Left renal cortex interstitium (tissue), 4 donors: ENCODE results near the gene LY6G5C. TPM values are rescaled to one million over a fixed set of nuclear protein-coding genes. Genes with fewer than 3 reads are reported as not detected.

ENCODE experiments used
- DNase-seq, 4 donors: peaks; one replicate each; pipeline ENCODE4 v3.0.0-alpha.2; 2013; ENCODE audit warnings: low read depth in 4 of 4, low spot score in 2 of 4, missing footprints in 1 of 4
- polyA plus RNA-seq, 4 donors: library from polyadenylated mRNA; unstranded; fragments of 120-200 nt; gene quantifications; one replicate each; pipeline ENCODE4 v1.2.1, GENCODE V29; 2013; ENCODE audit not compliant: insufficient read length in 4 of 4

Gene LY6G5C
- polyA plus RNA-seq, 4 donors, result 2.4 to 5.6 (median 3.0) TPM

GRCh38 chr6:31663961-31664789, 16.7 kb downstream of the LY6G5C start:
- DNase-seq, result no peak

GRCh38 chr6:31663126-31663960, 17.5 kb downstream of the LY6G5C start:
- DNase-seq, result no peak

DNA sequence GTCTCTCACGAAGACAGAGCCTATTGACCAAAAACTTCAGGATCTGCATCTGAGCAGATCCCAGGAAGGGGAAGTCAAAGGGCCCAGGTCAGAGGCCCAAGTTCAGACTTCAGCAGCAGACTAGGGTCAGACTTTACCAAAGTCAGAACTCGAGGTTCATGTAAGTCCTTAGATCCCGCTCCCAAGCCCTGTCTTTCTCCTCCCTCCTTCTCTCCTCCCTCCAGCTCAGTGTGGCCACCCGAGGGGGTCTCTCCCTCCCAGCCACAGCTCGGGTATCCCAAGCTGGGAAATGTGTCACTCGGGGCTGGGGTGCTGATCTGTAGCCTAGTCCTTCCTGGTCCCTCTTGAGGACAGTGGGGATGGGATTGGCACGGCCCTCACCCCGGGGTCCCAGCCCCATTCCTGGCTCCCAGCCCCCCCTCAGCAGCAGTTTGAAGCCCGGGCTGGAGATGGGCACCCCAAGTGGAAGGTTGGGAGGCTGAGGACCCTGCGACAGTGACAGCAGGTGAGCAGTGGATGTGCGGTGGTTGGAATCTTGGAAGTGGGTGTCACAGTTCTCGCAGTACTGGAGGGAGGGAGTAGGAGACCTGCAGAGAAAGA, 18.6 kb downstream of the LY6G5C start:
- no peak for DNase-seq

DNA sequence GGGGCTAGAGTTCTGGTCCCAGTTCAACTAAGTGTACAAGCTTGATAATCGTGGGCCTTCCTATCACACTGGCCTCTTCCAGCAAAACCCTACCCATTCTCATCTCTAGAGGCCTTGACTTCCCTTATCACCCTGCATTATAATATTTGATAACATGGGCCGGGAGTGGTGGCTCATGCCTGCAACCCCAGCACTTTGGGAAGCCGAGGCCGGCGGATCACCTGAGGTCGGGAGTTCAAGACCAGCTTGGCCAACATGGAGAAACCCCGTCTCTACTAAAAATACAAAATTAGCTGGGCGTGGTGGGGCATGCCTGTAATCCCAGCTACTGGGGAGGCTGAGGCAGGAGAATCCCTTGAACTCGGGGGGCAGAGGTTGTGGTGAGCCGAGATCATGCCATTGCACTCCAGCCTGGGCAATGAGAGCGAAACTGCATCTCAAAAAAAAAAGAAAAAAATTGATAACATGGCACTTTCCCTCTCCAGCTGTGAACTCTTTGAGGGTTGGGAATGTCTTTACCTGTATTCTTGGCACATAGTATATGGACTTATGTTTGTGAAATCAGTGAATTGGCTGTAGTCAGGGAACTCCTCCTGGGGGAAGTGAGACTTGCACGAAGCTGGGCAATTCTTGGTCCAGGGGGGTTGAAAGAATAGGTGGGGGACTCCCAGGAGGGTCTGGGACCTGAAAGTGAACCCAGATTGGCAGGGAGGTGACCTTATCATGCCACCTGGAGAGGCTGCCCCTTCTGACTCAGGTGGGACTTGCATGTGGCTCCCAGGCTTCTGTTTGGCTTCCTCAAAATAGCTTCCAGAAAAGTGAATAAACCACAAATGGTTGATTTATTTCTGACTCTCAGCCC, 19.4 kb downstream of the LY6G5C start:
- no peak for DNase-seq

GRCh38 chr6:31660381-31661261, 20.2 kb downstream of the LY6G5C start, which contains the start of gene C6orf47:
Gene C6orf47, minus strand, starts transcription at chr6:31660778. Its CDS starts 831 bp downstream, at chr6:31659947.
- peak in 3 of 4 donors; percentile 65 to 80 (median 76) for DNase-seq

DNA sequence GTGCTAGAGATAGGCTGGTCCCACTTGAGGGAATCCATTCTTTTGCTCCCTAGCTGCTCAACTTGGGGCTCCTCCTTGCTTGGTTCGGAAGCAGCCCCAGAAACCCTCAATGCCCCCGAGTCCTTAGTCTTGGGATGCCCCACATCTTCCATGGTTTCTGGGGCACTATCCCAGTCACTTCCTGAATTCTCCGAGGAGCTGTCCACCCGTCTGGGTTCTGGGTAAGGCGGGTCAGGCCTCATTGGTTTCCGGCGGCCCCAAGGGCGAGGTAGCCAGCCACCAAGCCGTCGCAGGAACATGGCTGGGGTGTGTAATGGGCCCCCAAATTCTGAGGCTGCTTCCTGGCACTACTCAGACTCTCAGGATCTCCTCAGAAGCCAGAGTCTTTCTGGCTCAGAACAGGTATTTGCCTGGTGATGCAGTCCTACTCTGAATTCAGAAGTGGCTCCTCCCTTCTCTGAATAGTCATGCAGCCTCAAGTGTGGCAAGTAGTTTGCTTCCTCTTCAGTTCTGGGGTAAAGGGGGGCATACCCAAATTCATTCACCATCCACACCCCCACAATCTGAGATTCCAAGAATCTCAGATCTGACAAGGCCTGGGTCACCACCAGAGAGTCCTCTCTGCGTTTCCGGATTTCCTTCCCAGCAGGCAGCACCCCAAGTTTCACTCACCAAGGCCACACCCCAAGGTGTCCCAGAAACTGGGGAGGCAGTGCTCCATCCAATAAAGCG, 21.1 kb downstream of the LY6G5C start:
- no peak for DNase-seq

- no peak for DNase-seq
These were observed 21.8 kb downstream of the LY6G5C start for GRCh38 chr6:31658983-31659648.

DNA sequence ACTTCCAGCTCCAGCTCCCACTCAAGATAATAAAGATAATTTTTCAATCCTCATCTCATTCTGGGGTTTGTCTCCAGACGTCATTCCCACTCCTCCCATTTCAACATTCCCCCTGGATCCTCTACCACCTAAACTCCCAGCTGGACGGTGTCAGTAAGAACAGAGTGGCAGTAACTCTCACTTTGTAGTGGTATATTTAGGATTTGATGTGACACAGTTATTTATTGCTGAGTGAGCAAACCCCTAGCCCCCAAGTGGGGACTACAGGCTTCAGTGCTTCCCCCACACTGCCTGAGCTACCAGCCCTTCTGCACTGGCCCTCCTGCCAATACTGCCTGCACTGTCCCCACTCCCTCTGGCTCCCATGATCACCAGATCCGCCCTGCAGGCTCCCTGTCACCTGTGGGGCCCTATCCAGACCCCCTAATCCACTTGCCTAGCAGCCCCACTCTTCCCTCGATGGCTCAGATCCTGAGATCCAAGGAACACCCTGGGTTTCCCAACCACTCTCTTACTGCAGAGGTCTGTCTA, 22.6 kb downstream of the LY6G5C start:
- no peak for DNase-seq

DNA sequence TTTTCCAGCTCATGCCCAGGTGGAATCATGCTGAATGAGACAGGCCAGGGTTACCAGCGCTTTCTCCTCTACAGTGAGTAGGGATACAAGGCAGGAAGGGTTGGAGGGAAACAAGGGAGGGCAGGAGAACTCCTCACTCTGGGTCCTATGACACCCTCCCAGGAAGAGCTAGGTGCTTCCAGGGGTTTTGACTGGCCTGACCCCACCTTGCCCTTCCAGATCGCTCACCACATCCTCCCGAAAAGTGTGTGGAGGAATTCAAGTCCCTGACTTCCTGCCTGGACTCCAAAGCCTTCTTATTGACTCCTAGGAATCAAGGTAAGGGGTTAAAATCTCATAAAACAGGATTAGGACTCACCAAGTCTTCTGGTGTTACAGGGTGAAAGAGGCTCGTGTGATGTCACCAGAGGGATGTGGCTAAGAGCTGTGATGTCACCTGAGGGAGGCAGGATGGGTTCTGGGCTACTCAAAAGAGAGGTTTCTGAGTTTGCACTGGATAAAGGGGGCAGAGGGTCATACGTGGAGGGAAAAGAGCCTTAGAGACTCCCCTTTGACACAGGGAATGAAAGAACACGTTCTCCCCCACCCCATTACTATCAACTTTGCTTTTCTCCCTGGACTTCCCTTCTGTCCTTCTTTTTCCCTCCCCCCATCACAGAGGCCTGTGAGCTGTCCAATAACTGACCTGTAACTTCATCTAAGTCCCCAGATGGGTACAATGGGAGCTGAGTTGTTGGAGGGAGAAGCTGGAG, 23.3 kb downstream of the LY6G5C start:
- DNase-seq, result no peak

DNA sequence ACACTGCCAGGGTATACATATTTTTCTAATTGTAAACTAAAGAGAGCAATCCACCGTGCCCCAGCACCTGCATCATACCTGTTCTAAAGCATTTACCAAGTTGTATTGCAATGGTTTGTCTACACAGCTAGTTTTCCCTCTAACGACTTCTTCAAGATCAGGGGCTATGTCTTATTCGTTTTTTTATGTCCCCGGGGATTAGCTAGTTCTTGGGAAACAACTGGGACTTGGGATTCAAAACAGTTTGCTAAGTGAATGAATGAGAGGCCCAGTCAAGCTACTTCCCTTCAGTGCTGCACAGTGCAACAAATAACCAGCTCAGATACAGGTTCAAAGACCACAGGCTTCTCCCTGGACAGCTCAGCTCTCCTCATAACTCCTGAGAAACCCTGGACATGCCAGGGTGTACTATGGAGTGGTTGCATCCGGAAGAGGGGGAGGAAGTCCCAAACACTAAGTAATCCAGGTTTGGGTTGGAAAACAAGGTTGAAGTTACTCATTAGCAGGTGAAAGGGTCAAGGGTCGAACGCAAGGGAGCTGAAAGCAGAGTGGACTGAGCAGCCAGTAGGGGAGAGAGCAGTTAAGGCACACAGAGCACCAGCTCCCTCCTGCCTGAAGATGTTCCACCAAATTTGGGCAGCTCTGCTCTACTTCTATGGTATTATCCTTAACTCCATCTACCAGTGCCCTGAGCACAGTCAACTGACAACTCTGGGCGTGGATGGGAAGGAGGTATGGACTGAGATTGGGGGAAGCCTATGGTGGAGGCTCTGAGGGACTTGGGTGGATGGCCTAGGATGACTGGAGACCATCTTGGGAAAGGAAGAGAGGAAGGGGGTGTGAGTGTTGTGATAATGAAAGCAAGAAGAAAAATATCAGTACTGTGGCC, 25.3 kb downstream of the LY6G5C start, which contains the start of gene APOM:
Gene APOM, plus strand, starts transcription at position 546 of the 889 bp plus-strand sequence. Its CDS starts 73 bp downstream, at position 619.
- DNase-seq, result no peak

DNA sequence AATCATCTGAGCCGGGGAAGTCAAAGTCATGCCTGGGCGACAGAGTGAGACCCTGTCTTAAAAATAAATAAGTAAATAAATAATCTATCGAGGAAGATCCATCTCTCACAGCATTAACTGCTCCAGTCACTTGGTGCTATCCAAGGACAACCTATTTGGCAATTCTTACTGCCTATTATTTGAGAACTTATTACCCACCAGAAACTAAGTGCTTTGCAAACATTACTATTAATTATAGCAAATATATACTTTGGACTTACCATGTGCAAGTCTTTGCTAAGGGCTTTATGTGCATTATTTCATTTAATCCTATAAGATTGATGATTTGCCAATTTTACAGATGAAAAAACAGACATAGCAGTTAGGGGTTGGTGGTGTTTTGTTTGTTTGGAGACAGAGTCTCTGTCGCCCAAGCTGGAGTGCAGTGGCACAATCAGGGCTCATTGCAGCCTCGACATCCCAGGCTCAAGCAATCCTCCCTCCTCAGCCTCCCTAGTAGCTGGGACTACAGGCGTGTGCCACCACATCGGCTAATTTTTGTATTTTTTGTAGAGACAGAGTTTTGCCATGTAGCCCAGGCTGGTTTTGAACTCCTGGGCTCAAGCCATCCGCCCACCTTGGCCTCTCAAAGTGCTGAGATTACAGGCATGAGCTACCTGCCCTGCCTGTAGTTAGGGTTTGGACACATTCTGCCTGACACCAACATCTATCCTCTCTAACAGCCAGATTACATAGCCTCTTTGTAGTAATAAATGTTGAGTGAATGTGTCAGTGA, 26.1 kb downstream of the LY6G5C start:
- no peak for DNase-seq

- DNase-seq, result peak in 1 of 4 donors; percentile 93
These were observed 27.7 kb downstream of the LY6G5C start for GRCh38 chr6:31652925-31653724.

DNA sequence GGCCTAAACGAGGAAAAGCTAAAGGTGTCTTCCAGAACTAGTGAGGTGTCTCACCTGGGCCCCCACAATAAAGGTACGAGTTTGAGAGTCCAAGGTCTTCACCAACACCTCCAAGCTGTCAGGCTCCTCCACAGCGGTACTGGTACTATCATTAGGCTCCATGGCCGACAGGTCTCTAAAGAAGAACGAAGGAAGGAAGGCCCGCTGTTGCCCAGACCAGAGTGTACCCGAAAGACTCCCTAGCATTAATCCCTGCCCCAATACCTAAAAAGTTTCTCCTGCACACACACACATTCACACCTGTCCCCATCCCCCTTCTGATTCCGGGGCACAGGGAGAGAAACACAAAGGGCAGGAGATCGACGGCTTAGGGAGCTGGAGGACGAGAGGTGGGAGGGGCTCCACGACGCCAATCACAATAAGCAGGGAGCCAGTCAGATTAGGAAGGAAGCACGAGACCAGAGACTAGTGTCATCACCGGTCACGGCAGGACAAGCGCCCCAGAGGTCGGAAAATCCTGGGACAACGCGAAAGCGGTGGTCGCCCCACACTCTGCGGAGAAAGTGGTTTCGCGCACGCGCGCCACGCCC, 29.2 kb downstream of the LY6G5C start:
- no peak for DNase-seq

- no peak for DNase-seq
These were observed 35.5 kb downstream of the LY6G5C start for GRCh38 chr6:31645325-31645724.
